ENCODE results near the gene EIF2AK2.

DNA sequence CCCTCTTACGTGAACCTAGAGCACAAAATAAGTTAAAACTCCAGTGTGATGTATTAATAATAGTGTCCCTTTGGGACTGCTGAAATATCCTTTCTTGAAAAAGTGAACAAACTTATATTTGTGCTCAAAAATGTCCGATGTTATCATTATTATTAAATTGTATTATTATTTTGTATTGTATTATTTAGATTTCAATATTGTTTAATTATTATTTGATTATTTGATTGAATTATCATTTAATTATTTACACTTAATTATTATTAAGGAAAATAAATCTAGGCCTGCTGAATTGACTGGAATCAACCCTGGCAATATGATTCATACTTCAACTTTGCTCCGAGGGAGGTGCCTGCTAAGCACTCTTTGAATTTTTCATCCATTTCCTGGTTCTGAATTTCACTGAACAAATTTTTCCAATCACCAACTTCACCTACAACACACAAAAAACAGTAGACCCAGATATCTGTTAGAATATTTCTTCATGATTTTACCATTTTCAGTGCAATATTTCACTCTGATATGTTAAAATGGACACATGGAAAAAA, 10.9 kb upstream of the EIF2AK2 start:
- TF ChIP-seq, protein P1, sequence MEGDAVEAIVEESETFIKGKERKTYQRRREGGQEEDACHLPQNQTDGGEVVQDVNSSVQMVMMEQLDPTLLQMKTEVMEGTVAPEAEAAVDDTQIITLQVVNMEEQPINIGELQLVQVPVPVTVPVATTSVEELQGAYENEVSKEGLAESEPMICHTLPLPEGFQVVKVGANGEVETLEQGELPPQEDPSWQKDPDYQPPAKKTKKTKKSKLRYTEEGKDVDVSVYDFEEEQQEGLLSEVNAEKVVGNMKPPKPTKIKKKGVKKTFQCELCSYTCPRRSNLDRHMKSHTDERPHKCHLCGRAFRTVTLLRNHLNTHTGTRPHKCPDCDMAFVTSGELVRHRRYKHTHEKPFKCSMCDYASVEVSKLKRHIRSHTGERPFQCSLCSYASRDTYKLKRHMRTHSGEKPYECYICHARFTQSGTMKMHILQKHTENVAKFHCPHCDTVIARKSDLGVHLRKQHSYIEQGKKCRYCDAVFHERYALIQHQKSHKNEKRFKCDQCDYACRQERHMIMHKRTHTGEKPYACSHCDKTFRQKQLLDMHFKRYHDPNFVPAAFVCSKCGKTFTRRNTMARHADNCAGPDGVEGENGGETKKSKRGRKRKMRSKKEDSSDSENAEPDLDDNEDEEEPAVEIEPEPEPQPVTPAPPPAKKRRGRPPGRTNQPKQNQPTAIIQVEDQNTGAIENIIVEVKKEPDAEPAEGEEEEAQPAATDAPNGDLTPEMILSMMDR (IDR thresholded peaks at IDR 0.05): no peak
- TF ChIP-seq ZFX (IDR thresholded peaks at IDR 0.05; ENCODE audit: borderline replicate concordance): no peak

Measured in 22Rv1 (cell line).